Cortex of kidney (tissue), 1 donor: ENCODE measurements around the gene LLGL2.
"Not testable (repeated sequence)": the region's sequence is repeated elsewhere in the genome, so short reads cannot be mapped to it uniquely, and the experiment has no call there.

Source experiments
- DNase-seq: peaks from one replicate; lab custom pipeline; 2025; lab: John Stamatoyannopoulos, UW

LLGL2 gene

GRCh38 chr17:75590849-75591721 lies 65.6 kb downstream of the LLGL2 start:
- DNase-seq, result no peak

- DNase-seq, result no peak
Observed at GRCh38 chr17:75591722-75592302, 66.3 kb downstream of the LLGL2 start.

- no peak for DNase-seq
Observed at GRCh38 chr17:75592348-75593020, 67.0 kb downstream of the LLGL2 start.

GRCh38 chr17:75593430-75593829 lies 67.9 kb downstream of the LLGL2 start:
- DNase-seq, result not testable (repeated sequence)

- DNase-seq, result no peak
Observed at GRCh38 chr17:75594499-75595283, 69.2 kb downstream of the LLGL2 start.

GRCh38 chr17:75595284-75595919 lies 69.9 kb downstream of the LLGL2 start:
- DNase-seq, result no peak

GRCh38 chr17:75595920-75596313 lies 70.4 kb downstream of the LLGL2 start:
- no peak for DNase-seq

- DNase-seq, result no peak
Observed at GRCh38 chr17:75596320-75597087, 71.0 kb downstream of the LLGL2 start.

GRCh38 chr17:75601057-75601987 lies 75.8 kb downstream of the LLGL2 start:
- DNase-seq, result no peak

GRCh38 chr17:75602644-75603043 lies 77.1 kb downstream of the LLGL2 start:
- no peak for DNase-seq

GRCh38 chr17:75603123-75603522 lies 77.6 kb downstream of the LLGL2 start:
- no peak for DNase-seq

GRCh38 chr17:75604034-75604695 lies 78.7 kb downstream of the LLGL2 start:
- DNase-seq, result no peak

- no peak for DNase-seq
Observed at GRCh38 chr17:75605790-75606189, 80.3 kb downstream of the LLGL2 start.

- DNase-seq, result no peak
Observed at GRCh38 chr17:75607086-75607485, 81.6 kb downstream of the LLGL2 start.

GRCh38 chr17:75610103-75610984 lies 84.8 kb downstream of the LLGL2 start:
- DNase-seq, result no peak

GRCh38 chr17:75611851-75612429 lies 86.4 kb downstream of the LLGL2 start:
- DNase-seq, result no peak

- no peak for DNase-seq
Observed at GRCh38 chr17:75612906-75613626, 87.6 kb downstream of the LLGL2 start.
